ENCODE results near the gene POLR2J.
"Not testable (repeated sequence)": the region's sequence is repeated elsewhere in the genome, so short reads cannot be mapped to it uniquely, and the experiment has no call there.

POLR2J gene

DNA sequence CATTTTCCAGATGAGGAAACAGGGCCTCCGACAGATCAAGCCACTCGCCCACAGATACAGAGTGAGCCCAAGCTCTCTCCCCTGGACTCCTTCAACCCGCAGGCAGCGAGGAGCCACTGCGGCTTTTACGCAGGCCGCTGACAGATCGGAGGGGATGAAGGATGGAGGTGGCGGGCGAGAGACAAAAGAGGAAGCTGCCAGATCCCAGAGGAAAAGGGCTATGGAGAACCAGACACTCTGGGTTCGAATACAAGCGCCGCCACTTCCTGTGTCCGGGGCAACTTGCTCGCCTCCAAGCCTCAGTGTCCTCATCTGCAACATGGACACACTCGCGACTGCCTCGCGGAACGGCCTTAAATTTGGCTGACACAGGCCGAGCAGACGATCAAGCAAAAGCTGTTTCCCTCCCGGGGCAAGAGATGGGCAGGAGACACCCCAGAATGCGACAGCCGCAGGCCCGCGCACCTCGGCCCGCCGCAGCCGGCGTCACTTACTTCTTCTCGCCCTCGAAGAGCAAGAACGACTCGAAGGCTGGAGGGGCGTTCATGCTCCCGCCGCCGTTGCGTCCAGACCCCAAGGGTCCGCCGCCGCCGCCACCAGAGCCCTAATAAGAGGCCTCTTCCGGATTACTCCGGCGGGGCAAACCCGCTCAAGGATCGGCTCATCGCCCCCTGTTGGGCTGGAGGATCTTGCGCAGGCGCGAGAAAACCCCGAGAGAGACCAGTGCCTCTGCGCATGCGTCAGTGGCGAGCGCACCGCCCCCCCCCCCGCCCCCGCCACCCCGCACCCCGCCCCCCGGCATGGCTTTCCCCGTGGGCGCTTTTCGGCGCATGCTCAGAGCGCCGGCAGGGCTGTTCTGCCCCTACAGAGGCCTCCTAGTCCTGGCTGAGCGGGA, at the start of gene POLR2J:
TSS of gene POLR2J (minus strand) at position 609 of the 895 bp plus-strand sequence. CDS start at position 547, 62 bp downstream.
- not testable (repeated sequence) for DNase-seq

DNA sequence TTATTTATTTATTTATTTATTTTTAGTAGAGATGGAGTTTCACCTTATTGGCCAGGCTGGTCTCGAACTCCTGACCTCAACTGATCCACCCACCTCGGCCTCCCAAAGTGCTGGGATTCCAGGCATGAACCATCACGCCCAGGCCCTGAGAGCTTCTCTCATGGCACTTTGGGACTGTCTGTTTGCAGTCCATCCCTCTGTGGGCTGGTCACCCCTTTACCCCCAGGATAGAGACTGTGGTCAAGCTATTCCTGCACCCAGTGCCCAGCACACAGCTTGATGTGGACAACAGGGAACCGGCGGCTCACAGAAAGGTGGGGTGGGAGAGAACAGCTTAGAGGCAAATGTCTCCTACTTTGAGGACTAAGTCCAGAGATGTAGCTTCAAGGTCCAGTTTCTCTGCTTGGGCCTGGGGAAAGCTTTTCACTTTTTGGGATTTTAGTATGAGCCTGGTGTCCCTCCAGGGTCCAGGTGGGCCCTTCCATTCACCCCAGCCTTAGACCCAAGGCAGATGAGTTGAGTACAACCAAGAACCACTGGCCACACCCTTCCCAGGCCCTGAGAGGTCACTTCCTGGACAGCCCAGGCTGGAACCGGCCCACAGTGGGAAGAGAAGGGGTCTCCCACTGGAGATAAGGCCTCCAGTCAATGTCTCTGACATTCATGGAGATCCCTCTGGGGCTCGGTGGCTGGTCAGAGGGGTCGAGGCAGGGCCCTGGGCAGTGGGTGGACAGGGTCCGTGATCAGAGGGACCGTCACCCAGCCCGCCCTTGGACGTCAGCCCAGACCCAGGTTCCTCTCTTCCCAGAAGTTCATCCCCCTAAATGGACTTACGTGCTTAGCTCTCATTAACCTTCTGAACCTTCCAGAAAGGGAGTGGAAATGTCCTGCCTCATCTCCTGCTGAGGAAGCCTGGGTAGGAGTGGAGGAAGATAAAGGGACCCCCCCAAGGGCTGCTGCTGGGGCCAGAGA, 49.4 kb upstream of the POLR2J start:
- DNase-seq: not testable (repeated sequence)

DNA sequence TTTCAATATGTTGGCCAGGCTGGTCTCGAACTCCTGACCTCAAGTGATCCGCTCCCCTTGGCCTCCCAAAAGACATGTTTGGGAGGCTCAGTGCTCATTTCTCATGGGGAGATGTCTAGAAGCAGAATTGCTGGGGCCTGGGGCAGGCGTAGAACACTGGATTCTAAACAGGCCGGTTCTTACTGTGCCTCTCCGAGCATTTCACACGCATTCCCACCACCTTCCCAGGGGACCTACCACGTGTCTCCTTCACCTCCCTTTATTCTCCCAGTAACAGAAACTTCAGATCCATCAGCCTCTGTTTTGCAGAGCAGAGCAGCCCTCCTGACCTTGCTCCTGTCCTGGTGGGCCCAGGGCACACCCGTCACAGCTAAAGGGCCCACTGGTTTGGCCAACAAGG, 48.5 kb upstream of the POLR2J start:
- DNase-seq: not testable (repeated sequence)

DNA sequence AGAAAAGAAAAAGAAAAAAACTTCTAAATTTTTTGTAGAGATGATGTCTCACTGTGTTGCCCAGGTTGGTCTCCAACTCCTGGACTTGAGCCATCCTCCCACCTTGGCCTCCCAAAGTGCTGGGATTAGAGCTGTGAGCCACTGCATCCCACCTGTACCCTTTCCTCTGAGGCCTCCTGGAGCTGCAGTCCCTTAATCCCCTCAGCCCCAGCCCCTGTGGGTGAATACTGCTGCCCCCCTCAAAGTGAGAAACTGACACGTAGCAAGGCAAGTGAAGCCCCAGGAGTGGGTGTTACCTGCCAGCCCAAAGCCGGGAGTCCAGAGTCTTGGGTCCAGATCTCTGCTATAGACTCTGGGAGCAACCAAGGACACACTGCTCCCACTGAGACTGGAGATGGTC, 46.1 kb upstream of the POLR2J start:
- not testable (repeated sequence) for DNase-seq

DNA sequence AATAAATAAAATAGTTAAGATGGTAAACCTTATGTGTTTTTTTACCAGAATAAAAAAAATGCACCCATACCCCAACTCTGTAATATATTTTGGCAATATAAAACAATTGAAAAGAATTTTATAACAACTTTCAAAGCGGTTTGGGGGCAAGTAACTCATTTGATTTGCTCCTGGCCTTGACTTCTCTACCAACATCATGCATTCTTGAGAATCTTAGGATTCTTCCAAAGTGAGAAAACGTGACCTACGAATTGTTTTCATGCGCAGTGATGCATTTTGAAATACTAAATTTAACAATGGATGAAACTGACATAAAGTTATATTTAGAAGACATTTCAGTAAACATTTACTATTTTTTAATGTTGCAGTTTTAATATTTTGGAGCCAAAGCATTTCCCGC, 42.1 kb upstream of the POLR2J start:
- DNase-seq: not testable (repeated sequence)

DNA sequence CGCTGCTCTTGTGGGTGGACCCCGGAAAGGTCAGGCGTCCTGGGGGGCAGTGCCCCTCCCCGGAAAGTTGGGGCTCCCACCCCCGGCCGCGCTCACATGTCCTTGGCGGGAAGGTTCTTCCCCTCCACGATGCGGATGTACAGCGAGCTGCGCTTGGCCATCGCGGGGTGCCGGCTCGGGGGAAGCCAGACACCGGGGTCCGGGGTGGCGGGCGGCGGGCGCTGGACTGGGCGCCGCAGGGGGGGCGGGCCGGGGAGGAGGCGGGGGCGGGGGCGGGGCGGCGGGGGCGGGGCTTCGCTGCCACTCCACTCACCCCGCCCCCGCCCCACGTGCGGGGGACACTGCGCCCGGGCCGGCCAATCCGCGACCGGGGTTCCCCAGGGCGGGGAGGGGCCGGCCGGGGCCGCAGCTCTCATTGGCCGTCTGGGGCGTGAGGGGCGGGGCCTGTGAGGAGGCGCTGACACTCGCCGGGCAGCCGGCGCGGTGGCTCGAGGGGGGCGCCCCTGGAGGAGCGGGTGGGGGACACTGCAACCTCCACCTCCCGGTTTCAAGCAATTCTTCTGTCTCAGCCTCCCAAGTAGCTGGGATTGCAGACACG, 38.9 kb upstream of the POLR2J start, which contains the start of gene RASA4B:
TSS of gene RASA4B (minus strand) at position 228 of the 598 bp plus-strand sequence. CDS start at position 161, 67 bp downstream.
- not testable (repeated sequence) for DNase-seq

DNA sequence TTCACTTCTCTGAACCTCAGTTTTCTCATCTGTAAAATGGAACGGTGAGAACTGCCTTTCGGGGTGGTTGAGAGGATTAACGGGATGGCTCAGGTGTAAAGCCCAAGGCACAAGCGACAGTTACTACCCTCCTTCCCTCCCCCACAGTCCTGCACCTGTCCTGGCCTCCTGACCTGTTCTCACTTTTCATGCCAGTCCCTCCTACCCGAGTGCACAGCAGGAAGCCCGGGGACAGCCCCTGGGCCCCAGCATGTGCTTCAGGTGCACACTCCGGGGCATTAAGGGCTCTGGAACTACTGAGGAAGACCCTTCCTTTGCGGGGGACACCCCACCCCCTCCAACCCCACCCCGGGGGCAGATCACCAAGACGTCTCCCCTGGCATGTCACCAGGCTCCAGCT, 38.2 kb upstream of the POLR2J start:
- DNase-seq: not testable (repeated sequence)

DNA sequence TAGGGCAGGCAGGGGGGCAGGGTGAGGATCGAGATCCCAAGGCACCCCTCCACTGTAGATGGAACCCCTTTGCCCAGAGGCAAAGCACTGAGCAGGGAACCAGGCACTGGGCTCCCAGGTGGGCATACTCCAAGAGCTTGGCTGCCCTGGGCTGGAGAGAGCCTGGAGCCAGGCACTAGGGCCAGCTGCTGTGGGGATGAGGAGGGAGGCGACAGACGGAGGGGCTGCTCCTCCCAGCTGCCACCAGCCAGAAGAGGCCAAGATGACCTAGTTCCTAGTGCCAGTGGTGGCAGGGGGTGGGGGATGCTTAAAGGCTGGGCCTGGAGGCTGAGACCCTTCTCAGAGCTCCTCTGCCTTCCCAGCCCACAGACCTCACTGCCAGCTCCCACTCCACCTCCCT, 37.2 kb upstream of the POLR2J start:
- DNase-seq: not testable (repeated sequence)

DNA sequence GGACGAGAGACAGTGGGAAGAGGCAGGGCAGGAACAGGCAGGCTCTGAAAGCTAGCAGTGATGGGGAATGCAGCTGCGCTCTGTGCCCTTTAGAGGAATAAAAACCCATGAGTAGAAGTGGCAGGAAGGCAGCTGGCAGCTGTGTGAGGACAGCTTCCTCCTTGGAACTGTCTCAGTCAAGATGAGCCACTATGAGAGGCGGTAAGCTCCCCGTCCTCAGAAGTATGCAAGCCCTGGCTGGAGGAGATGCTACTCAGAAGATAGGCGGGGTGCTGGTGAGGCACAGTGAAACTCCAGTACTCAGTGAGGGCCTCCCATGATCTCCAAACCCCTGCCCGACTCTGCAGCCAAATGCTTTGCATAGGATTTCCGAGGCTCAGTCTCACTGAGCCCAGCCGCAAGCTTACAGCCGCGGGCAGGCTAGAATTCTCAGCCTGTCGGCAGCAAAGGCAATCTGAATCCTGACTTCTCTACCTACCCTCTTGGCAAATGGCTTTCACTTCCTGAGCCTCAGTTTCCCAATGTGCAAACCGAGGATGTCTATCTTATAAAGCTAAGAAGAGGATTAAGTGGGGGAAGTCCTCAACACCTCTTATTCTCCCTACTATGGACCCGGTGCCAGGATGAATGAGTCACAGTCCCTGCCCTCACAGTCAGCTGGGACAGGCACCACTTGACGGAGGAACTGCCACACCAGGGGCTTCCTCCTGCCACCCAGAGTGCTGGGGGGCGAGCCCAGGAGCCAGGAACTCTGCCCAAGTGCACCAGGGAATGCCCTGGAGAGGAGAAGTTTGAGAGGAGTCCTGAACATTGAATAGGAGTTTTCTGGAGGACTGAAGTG, 36.4 kb upstream of the POLR2J start:
- DNase-seq: not testable (repeated sequence)

DNA sequence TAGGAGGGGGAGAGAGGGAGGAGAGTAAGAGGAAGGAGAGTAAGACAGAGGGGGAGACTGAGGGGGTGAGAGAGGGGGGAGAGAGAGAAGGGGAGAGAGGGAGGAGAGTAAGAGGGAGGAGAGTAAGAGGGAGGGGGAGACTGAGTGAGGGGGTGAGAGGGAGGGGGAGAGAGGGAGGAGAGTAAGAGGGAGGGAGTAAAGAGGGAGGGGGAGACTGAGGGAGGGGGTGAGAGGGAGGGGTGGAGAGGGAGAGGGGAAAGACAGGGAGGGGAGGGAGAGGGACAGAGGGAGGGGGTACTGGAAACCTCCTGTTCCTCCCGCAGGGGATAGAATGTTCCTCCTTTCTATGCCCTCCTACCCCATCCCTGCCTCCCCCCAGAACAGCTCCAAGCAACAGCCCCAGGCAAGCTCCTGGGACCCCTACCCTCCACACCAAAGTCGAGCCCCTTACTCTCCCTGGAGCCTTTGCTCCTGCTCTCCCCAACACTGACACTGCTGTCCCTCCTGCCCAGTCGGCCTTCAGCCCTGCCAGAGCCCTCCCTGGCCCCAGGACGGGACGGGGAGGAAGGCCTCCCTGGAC, 34.0 kb upstream of the POLR2J start:
- DNase-seq: not testable (repeated sequence)

DNA sequence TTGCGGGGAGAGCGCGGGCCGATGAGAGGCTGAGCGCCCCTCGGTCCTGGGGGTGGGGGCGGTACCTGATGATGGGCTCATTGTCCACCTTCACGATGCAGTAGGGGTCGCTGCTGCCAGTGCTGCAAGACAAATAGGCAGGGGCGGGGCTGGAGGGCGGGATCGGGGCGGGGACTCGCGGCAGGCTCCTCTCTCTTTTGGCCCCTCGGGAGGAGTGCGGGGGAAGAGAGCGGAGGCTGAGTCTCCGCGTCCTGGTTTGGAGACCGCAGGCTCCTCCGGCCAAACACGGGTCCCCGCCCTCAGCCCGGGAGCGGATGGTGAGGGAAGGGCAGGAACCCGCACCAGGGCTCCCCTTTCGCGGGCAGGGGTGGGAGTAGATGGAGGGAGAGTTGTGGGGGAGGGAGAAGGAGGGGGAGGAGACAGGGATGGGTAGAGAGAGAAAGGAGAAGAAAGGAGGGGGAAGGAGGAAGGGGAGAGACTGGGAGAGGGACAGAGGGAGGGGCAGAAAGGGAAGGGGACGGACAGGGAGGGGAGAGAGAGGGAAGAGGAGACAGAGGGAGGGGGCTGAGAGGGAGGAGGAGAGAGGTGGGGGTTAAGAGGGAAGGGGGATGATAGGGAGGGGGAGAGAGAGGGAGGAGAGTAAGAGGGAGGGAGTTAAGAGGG, 33.3 kb upstream of the POLR2J start:
- not testable (repeated sequence) for DNase-seq

DNA sequence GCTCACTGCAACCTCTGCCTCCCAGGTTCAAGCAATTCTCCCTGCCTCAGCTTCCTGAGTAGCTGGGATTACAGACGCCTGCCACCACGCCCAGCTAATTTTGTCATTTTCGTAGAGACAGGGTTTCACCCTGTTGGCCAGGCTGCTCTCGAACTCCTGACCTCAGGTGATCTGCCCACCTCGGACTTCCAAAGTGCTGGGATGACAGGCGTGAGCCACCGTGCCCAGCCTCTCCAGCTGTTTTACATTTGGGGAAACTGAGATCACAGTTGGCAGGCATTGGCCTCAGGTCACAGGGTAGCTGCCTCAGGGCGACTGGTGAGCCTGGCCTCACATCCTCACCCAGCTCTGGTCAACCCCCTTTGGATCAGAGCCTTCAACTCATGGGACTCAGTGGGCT, 31.9 kb upstream of the POLR2J start:
- DNase-seq: not testable (repeated sequence)

DNA sequence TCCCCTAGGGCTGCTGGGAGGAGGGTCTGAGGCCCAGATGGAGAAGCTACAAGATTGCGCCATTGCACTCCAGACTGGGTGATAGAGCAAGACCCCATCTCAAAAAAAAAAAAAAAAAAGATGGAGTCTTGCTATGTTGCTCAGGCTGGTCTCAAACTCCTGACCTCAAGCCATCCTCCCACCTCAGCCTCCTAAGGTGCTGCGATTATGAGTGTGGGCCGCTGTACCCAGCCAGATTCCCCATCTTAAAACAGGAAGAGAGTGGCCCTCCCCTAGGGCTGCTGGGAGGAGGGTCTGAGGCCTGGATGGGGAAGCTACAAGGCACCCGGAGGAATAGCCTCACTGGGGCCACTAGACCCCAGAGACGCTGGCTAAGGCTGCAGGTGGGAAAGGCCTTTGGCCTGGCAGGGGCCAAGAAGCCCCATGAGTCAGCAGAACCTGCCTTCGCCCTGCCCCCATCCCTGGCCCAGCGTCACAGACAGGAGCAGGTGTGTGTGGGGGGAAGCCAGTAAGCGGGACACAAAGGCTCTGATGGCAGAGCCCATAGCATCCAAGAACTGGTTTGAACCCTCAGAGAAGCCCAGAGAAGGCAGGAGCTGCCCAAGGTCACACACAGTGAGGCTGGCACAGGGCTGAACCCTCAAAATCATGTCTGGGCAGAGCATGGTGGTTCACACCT, 28.8 kb upstream of the POLR2J start:
- not testable (repeated sequence) for DNase-seq

DNA sequence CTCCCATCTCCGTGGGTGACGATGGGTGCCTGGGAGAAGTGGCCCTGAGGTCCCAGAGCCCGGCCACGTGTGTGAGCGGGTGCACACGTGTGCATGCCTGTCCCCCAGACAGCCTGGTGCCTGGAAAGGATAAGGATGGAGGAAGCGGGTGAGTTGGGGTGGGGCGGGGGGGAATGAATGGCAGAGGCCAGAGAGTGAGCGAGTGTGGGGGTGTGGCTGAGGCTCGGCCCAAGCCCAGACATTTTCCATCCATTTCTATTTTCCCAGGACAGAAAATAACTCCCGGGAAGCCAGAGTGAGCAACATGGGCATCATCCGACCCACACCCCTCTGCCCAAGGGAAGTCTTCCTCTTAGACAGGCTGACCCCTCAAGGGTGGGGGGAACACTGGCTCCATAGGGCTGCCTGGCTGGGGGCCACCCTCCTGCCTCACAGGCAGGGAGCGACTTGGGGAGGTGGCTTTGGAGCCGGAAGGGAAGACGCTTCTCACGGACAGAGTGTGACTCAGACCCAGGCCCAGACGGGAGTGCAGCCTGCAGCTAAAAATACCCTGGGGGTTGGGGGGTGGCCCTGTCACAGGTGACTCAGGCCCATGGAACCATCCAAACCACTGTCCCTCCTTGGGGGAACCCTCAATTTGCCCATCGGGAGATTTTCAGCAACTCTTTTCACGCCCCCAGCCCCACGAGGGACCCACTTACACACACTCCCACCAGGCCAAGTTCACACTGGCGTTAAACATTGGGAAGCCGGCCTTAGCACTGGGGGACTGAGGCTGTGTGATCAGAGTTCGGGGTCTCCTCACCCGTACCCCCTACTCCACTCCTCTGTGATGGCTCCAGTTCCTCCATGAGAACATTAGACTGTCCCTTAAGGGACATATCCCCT, 26.8 kb upstream of the POLR2J start:
- not testable (repeated sequence) for DNase-seq

DNA sequence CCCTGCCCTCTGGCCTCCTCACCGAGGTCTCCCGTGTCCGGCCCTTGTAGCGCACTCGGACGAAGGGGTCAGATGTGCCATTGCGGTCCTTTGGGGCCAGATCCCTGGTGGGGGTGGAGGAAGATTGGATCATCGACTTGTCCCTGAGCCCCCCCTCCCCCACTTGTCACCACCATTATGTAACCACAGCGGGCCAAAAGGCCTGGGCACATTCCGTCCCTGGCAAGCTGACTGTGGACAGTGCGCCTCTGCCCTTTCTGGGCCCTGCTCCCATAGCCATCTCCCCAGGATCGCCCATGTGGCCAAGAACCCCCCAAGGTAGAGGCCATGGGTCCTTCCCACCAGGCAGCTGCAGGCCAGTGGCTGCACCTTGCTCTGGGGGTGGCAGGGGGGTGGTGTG, 24.4 kb upstream of the POLR2J start:
- DNase-seq: not testable (repeated sequence)

DNA sequence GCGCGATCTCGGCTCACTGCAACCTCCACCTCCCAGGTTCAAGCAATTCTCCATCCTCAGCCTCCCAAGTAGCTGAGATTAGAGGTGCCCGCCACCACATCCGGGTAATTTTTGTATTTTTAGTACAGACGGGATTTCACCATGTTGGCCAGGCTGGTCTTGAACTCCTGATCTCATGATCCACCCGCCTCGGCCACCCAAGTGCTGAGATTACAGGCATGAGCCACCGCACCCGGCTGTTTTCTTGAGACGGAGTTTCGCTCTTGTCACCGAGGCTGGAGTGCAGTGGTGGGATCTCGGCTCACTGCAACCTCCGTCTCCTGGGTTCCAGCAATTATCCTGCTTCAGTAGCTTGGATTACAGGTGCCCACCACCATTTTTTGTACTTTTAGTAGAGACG, 19.6 kb upstream of the POLR2J start:
- not testable (repeated sequence) for DNase-seq

DNA sequence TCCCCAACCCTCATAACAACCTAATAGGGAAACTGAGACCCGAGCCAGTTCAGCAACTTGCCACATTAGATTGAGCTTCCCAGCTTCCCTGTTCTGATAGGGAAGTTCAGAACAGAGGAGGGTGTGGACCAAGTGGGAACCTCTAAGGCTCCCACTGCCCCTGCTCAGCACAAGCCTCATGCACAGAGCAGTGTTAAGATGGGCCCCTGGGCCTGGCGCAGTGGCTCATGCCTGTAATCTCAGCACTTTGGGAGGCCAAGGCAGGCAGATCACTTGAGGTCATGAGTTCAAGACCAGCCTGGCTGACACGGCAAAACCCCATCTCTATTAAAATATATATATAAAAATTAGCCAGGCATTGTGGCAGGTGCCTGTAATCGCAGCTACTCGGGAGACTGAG, 18.6 kb upstream of the POLR2J start:
- DNase-seq: not testable (repeated sequence)

DNA sequence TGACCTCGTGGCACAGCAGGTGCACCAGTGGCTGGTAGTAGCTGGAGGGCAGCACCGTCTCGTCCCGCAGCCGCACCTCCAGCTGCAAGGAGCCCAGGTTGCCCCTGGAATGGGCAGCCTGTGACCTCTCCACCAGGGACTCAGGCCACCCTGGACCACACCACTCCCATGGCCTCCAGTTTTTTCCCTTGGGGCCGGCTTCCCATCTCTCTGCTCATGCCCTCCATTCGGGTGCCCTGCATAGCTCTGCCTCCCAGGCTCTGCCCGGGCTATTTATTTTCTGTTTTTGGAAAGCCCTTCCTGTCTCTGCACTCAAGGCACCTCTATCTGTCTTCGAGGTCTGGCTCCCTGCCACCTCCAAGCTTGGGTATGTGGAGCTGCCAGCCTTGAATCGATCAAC, 18.1 kb upstream of the POLR2J start:
- DNase-seq: not testable (repeated sequence)

Data from NCI-H524 treated with DMSO at 0.1 percent for 48 hours (cell line).